Measurements from ENCODE around the gene FANK1.

- no peak for TF ChIP-seq TCF12 (IDR thresholded peaks at IDR 0.05)
- TF ChIP-seq EZH2phosphoT487 (IDR thresholded peaks at IDR 0.05; ENCODE audit: borderline replicate concordance, low read depth): no peak
- TF ChIP-seq CTCF (IDR thresholded peaks at IDR 0.05): no peak
- no peak for TF ChIP-seq SMC3 (IDR thresholded peaks at IDR 0.05; ENCODE audit: low read depth, low read length)
- TF ChIP-seq, protein P1, sequence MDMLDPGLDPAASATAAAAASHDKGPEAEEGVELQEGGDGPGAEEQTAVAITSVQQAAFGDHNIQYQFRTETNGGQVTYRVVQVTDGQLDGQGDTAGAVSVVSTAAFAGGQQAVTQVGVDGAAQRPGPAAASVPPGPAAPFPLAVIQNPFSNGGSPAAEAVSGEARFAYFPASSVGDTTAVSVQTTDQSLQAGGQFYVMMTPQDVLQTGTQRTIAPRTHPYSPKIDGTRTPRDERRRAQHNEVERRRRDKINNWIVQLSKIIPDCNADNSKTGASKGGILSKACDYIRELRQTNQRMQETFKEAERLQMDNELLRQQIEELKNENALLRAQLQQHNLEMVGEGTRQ (IDR thresholded peaks at IDR 0.05; ENCODE audit: borderline replicate concordance, low read depth, low read length): no peak
- no peak for TF ChIP-seq TAF1 (IDR thresholded peaks at IDR 0.05; ENCODE audit: borderline replicate concordance, low read depth, low read length)
- TF ChIP-seq, protein P2, sequence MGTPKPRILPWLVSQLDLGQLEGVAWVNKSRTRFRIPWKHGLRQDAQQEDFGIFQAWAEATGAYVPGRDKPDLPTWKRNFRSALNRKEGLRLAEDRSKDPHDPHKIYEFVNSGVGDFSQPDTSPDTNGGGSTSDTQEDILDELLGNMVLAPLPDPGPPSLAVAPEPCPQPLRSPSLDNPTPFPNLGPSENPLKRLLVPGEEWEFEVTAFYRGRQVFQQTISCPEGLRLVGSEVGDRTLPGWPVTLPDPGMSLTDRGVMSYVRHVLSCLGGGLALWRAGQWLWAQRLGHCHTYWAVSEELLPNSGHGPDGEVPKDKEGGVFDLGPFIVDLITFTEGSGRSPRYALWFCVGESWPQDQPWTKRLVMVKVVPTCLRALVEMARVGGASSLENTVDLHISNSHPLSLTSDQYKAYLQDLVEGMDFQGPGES (IDR thresholded peaks at IDR 0.05; ENCODE audit: low read depth, low read length): no peak
- TF ChIP-seq, protein P3, sequence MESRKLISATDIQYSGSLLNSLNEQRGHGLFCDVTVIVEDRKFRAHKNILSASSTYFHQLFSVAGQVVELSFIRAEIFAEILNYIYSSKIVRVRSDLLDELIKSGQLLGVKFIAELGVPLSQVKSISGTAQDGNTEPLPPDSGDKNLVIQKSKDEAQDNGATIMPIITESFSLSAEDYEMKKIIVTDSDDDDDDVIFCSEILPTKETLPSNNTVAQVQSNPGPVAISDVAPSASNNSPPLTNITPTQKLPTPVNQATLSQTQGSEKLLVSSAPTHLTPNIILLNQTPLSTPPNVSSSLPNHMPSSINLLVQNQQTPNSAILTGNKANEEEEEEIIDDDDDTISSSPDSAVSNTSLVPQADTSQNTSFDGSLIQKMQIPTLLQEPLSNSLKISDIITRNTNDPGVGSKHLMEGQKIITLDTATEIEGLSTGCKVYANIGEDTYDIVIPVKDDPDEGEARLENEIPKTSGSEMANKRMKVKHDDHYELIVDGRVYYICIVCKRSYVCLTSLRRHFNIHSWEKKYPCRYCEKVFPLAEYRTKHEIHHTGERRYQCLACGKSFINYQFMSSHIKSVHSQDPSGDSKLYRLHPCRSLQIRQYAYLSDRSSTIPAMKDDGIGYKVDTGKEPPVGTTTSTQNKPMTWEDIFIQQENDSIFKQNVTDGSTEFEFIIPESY (IDR thresholded peaks at IDR 0.05; ENCODE audit: borderline replicate concordance, low read depth): no peak
- TF ChIP-seq TEAD4 (IDR thresholded peaks at IDR 0.05; ENCODE audit: borderline replicate concordance, insufficient read depth): no peak
- TF ChIP-seq ELF1 (IDR thresholded peaks at IDR 0.05): no peak
Observed at GRCh38 chr10:125929618-125930017, 33.3 kb downstream of the FANK1 start.

Measured in SK-N-SH (cell line).